ENCODE measurements around the gene COPZ1. TPM values are rescaled to one million over a fixed set of nuclear protein-coding genes. Genes with fewer than 3 reads are reported as not detected.

Gene COPZ1
- total and polyA plus RNA-seq, 9 of the 15 experiments (the other 6 are each of a cell fraction or from before 2014, with no cell fraction given) = 137 to 487 (median 233) TPM

DNA sequence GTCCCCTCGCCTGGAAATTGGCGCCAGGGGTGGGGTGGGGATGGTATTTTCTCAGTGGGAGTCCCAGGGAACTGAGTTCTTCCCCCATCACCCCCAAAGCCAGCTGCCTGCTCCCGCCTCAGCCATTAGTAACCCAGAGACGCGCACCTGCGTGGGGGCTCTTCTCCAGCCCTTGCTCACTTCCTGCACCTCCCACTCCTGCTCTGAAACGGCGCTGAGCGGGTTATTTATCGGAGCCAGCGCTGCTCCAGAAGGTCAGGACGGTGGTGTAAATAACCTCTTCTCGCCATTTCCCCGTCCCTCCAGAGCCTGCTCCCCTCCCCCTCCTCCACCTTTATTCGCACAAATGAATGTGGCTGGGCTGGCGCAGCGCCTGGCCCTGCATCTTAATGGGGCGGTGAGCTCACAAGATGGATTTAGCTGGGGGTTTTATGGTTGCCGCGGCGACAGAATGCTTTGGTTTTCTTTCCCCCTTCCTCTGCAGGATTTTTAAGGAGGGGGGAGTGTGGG is 27.1 kb downstream of the COPZ1 start (continued):
- TF ChIP-seq, protein P1, sequence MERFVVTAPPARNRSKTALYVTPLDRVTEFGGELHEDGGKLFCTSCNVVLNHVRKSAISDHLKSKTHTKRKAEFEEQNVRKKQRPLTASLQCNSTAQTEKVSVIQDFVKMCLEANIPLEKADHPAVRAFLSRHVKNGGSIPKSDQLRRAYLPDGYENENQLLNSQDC (CRISPR knock-in tag; IDR thresholded peaks at IDR 0.05) = no peak
- peak; percentile 65 for TF ChIP-seq SMARCA4 (IDR thresholded peaks at IDR 0.05)
- TF ChIP-seq LEF1 (IDR thresholded peaks at IDR 0.05) = peak; percentile 42; the same call in 1 of the 2 replicates
- TF ChIP-seq ZNF561 (CRISPR knock-in tag; conservative IDR thresholded peaks at IDR 0.05) = no peak
- TF ChIP-seq BCL6 (CRISPR knock-in tag; IDR thresholded peaks at IDR 0.05) = no peak
- no peak for TF ChIP-seq WHSC1 (IDR thresholded peaks at IDR 0.05; ENCODE audit: low read length)
- TF ChIP-seq SRF (CRISPR knock-in tag; IDR thresholded peaks at IDR 0.05) = no peak
- TF ChIP-seq CBX1 (IDR thresholded peaks at IDR 0.05; ENCODE audit: low read depth) = no peak
- no peak for TF ChIP-seq DNMT1 (IDR thresholded peaks at IDR 0.05)
- TF ChIP-seq ESRRB (CRISPR knock-in tag; IDR thresholded peaks at IDR 0.05; ENCODE audit: borderline replicate concordance) = no peak
- TF ChIP-seq ASH1L (IDR thresholded peaks at IDR 0.05; ENCODE audit: borderline replicate concordance, low read depth, partially characterized antibody) = no peak
- TF ChIP-seq NFIC (IDR thresholded peaks at IDR 0.05) = peak; percentile 64
- TF ChIP-seq MYBL2 (IDR thresholded peaks at IDR 0.05; ENCODE audit: low read depth) = no peak
- TF ChIP-seq MYBL2 (CRISPR knock-in tag; IDR thresholded peaks at IDR 0.05; ENCODE audit: borderline replicate concordance) = no peak
- TF ChIP-seq, protein P2, sequence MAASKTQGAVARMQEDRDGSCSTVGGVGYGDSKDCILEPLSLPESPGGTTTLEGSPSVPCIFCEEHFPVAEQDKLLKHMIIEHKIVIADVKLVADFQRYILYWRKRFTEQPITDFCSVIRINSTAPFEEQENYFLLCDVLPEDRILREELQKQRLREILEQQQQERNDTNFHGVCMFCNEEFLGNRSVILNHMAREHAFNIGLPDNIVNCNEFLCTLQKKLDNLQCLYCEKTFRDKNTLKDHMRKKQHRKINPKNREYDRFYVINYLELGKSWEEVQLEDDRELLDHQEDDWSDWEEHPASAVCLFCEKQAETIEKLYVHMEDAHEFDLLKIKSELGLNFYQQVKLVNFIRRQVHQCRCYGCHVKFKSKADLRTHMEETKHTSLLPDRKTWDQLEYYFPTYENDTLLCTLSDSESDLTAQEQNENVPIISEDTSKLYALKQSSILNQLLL (CRISPR knock-in tag; IDR thresholded peaks at IDR 0.05; ENCODE audit: borderline replicate concordance) = no peak
- no peak for TF ChIP-seq HNRNPH1 (optimal IDR thresholded peaks at IDR 0.05; ENCODE audit: low read depth, low read length)
- TF ChIP-seq, protein P3, sequence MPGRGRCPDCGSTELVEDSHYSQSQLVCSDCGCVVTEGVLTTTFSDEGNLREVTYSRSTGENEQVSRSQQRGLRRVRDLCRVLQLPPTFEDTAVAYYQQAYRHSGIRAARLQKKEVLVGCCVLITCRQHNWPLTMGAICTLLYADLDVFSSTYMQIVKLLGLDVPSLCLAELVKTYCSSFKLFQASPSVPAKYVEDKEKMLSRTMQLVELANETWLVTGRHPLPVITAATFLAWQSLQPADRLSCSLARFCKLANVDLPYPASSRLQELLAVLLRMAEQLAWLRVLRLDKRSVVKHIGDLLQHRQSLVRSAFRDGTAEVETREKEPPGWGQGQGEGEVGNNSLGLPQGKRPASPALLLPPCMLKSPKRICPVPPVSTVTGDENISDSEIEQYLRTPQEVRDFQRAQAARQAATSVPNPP (IDR thresholded peaks at IDR 0.05; ENCODE audit: borderline replicate concordance, insufficient read depth, insufficient read length) = no peak
- no peak for TF ChIP-seq HNRNPK (IDR thresholded peaks at IDR 0.05; ENCODE audit: low read depth, low read length, poor library complexity, severe bottlenecking)
- TF ChIP-seq, protein P4, sequence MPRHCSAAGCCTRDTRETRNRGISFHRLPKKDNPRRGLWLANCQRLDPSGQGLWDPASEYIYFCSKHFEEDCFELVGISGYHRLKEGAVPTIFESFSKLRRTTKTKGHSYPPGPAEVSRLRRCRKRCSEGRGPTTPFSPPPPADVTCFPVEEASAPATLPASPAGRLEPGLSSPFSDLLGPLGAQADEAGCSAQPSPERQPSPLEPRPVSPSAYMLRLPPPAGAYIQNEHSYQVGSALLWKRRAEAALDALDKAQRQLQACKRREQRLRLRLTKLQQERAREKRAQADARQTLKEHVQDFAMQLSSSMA (CRISPR knock-in tag; IDR thresholded peaks at IDR 0.05) = no peak
- TF ChIP-seq ZNF124 (CRISPR knock-in tag; IDR thresholded peaks at IDR 0.05) = no peak
- no peak for TF ChIP-seq SLC30A9 (CRISPR knock-in tag; IDR thresholded peaks at IDR 0.05)
- TF ChIP-seq, protein P5, sequence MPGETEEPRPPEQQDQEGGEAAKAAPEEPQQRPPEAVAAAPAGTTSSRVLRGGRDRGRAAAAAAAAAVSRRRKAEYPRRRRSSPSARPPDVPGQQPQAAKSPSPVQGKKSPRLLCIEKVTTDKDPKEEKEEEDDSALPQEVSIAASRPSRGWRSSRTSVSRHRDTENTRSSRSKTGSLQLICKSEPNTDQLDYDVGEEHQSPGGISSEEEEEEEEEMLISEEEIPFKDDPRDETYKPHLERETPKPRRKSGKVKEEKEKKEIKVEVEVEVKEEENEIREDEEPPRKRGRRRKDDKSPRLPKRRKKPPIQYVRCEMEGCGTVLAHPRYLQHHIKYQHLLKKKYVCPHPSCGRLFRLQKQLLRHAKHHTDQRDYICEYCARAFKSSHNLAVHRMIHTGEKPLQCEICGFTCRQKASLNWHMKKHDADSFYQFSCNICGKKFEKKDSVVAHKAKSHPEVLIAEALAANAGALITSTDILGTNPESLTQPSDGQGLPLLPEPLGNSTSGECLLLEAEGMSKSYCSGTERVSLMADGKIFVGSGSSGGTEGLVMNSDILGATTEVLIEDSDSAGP (CRISPR knock-in tag; IDR thresholded peaks at IDR 0.05) = no peak
- no peak for TF ChIP-seq ZNF766 (CRISPR knock-in tag; conservative IDR thresholded peaks at IDR 0.05)
- TF ChIP-seq ZBTB17 (CRISPR knock-in tag; IDR thresholded peaks at IDR 0.05) = no peak
- TF ChIP-seq RFX1 (IDR thresholded peaks at IDR 0.05) = peak; percentile 77; the same call in 1 of the 2 replicates
- no peak for TF ChIP-seq MTF1 (CRISPR knock-in tag; IDR thresholded peaks at IDR 0.05; ENCODE audit: borderline replicate concordance)
